ENCODE measurements around the gene NOS1AP. TPM values are rescaled to one million over a fixed set of nuclear protein-coding genes. Genes with fewer than 3 reads are reported as not detected.

NOS1AP gene
- total and polyA plus RNA-seq, 12 donors = 0.37 to 12.0 (median 3.1) TPM

DNA sequence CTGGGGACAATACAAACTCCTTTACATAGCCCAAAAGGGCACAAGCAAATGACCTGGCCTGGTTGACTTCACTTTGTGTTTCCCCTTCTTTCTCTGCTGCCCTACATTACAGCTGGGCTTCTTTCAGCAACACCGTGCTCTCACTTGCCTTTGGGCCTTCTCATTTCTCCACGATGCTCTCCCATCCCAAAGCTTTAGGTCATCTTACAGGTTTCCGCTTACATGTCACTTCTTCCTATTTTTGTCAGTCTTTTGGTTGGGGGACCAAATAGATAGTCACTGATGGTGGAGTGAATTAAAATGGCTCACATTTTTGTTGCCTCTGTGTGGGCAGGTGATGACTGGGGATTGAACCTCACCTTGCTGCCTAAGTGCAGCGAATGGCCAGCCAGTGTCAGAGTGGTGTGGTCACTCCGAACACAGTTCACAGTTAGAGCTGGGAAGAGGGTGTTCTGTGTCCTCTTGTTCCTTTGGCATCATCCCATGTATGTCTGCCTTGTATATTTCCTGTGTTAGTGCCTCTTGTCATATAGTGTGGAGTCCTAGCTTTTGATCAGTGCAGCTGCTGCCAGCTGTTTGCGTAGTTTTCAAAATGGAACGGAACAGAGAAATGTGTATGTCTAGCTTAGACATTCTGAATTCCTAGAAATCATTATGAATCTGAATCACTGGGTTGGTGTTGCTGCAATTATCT, 134.8 kb downstream of the NOS1AP start:
- no peak overlapping the region for H3K27ac ChIP-seq
- no peaks in the 10 kb centered on the region for H3K36me3 ChIP-seq (replicated peaks in 1 of 2)
- no peaks in the 10 kb centered on the region for H3K27me3 ChIP-seq
- no peak for DNase-seq
- no peaks in the 10 kb centered on the region for H3K4me1 ChIP-seq (replicated peaks in 1 of 2)
- H3K9me3 ChIP-seq (replicated peaks in 1 of 3) = no peaks in the 10 kb centered on the region
- TF ChIP-seq, protein P1, sequence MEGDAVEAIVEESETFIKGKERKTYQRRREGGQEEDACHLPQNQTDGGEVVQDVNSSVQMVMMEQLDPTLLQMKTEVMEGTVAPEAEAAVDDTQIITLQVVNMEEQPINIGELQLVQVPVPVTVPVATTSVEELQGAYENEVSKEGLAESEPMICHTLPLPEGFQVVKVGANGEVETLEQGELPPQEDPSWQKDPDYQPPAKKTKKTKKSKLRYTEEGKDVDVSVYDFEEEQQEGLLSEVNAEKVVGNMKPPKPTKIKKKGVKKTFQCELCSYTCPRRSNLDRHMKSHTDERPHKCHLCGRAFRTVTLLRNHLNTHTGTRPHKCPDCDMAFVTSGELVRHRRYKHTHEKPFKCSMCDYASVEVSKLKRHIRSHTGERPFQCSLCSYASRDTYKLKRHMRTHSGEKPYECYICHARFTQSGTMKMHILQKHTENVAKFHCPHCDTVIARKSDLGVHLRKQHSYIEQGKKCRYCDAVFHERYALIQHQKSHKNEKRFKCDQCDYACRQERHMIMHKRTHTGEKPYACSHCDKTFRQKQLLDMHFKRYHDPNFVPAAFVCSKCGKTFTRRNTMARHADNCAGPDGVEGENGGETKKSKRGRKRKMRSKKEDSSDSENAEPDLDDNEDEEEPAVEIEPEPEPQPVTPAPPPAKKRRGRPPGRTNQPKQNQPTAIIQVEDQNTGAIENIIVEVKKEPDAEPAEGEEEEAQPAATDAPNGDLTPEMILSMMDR (IDR thresholded peaks at IDR 0.05) = no peak
- TF ChIP-seq POLR2A (IDR thresholded peaks at IDR 0.05) = no peak
- WGBS, 4 donors = 64 to 74% (median 65%) methylated on average over 7 of the region's 7 CpGs
- intact Hi-C loops (cut with DNase I) = no loop called here
- no peak overlapping the region for H3K4me3 ChIP-seq

GRCh38 chr1:162204823-162205155, 135.3 kb downstream of the NOS1AP start:
- no peak for DNase-seq
- H3K27ac ChIP-seq = no peak overlapping the region
- 71 to 100% (median 94%) methylated on average over 1 of the region's 1 CpG for WGBS, 4 donors
- no peaks in the 10 kb centered on the region for H3K27me3 ChIP-seq
- no peaks in the 10 kb centered on the region for H3K4me1 ChIP-seq (replicated peaks in 1 of 2)
- H3K4me3 ChIP-seq = no peak overlapping the region
- intact Hi-C loops (cut with DNase I) = no loop called here
- no peaks in the 10 kb centered on the region for H3K36me3 ChIP-seq (replicated peaks in 1 of 2)
- TF ChIP-seq POLR2A (IDR thresholded peaks at IDR 0.05) = no peak
- TF ChIP-seq, protein P1 (IDR thresholded peaks at IDR 0.05) = no peak
- H3K9me3 ChIP-seq (replicated peaks in 1 of 3) = no peaks in the 10 kb centered on the region

- Histone ChIP-seq H3K27me3 (no peaks in the 10 kb centered on the region), H3K4me1 (replicated peaks in 1 of 2) (no peaks in the 10 kb centered on the region), H3K36me3 (replicated peaks in 1 of 2) (no peaks in the 10 kb centered on the region), H3K4me3 (no peak overlapping the region), H3K27ac (no peak overlapping the region), H3K9me3 (replicated peaks in 1 of 3) (no peaks in the 10 kb centered on the region)
- DNase-seq = no peak
- WGBS, 4 donors = 95 to 100% (median 96%) methylated on average over 1 of the region's 1 CpG
- intact Hi-C loops (cut with DNase I) = no loop called here
- no peak for TF ChIP-seq POLR2A (IDR thresholded peaks at IDR 0.05)
- TF ChIP-seq, protein P1 (IDR thresholded peaks at IDR 0.05) = no peak
Observed at GRCh38 chr1:162206300-162206699, 136.8 kb downstream of the NOS1AP start.

DNA sequence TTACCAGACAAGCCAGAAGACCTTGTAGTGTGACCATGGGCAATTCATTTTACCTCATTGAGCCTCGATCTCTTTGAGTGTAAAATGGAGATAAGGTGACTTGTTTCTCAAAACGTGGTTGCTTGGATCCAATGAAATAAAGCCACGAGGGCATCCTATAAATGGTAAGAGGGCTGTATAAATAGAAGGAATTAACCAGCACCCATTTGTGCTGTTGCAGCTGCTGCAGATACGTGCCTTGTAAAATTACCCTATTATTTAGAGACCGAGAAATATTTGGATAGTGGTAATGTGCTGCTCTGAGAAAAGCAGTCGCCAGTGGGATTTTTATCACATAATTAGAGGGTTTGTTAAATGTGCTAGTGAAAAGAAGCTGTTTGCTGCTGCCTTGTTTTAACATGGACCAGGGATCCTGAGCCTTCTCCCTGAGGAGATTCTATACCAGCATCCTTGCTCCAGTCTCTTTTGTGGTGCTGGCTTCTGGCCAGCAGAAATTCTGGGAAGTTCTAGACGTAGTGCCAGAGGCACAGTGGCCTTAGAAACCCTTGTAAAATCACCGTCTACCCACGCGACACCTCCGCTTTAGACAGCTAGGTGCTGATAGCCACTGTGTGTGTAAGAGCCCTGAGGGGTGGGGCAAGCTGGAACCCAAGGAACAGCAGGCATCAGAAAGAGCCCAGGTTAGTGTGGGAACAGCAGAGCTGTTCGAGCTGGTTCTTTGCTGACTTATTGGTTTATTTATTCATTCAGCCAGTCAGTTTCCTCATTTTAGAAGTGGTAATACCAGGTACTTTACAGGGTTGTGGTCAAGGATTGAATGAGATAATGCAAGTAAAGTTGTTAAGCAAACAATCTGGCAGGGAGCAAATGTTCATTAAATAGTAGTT, 137.5 kb downstream of the NOS1AP start:
- intact Hi-C loops (cut with DNase I) = no loop called here
- peak in 5 of 7 donors; percentile 13 to 74 (median 35) for DNase-seq
- Histone ChIP-seq H3K27ac (no peak overlapping the region), H3K27me3 (no peaks in the 10 kb centered on the region), H3K4me1 (replicated peaks in 1 of 2) (no peaks in the 10 kb centered on the region), H3K9me3 (replicated peaks in 1 of 3) (no peaks in the 10 kb centered on the region), H3K4me3 (no peak overlapping the region), H3K36me3 (replicated peaks in 1 of 2) (no peaks in the 10 kb centered on the region)
- TF ChIP-seq, protein P1 (IDR thresholded peaks at IDR 0.05) = no peak
- TF ChIP-seq POLR2A (IDR thresholded peaks at IDR 0.05) = no peak
- WGBS, 4 donors = 54 to 67% (median 60%) methylated on average over 8 to 12 of the region's 12 CpGs
